ENCODE results near the gene TPSAB1. TPM values are rescaled to one million over a fixed set of nuclear protein-coding genes. Genes with fewer than 3 reads are reported as not detected.
"Not testable (repeated sequence)": the region's sequence is repeated elsewhere in the genome, so short reads cannot be mapped to it uniquely, and the experiment has no call there.

The TPSAB1 gene
- 10 to 100 TPM; 17.7 to 33.6 TPM for total RNA-seq

DNA sequence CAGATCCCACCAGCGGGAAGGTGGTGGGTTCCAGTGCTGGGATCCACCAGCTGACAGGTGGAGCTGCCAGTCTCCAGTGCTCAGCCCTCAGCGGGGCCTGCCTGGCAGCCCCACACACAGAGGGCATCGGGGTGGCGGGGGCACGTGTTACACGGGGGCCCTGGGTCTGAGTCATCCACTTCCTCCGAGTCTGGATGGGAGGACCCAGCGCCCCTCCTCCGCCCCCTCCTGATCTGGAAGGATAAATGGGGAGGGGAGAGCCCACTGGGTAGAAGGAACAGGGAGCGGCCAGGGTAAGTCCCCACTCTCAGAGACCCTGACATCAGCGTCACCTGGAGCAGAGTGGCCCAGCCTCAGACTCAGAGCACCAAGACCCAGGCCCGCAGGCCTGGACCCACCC is at the start of gene TPSAB1:
Gene TPSAB1, plus strand, starts transcription at position 270 of the 400 bp plus-strand sequence. CDS start 234 bp downstream, outside the sequence.
- DNase-seq (ENCODE audit: low spot score); H3K9me3 ChIP-seq; H3K4me1 ChIP-seq (replicated peaks); H3K27ac ChIP-seq; H3K27me3 ChIP-seq (replicated peaks; ENCODE audit: insufficient read depth); intact Hi-C loops (cut with DNase I); H3K4me3 ChIP-seq; H3K36me3 ChIP-seq: not testable (repeated sequence)
- 51% methylated on average over 5 of the region's 12 CpGs for WGBS

DNA sequence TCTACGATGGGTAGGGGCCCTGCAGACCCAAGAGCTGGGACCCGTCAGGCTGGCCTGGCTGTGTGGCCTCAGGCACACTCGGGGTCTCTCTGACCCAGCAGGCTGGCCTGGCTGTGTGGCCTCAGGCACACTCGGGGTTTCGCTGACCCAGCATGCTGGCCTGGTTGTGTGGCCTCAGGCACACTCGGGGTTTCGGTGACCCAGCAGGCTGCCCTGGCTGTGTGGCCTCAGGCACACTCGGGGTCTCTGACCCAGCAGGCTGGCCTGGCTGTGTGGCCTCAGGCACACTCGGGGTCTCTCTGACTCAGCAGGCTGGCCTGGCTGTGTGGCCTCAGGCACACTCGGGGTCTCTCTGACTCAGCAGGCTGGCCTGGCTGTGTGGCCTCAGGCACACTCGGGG is 49.7 kb upstream of the TPSAB1 start:
- H3K27ac ChIP-seq; H3K4me1 ChIP-seq (replicated peaks); H3K27me3 ChIP-seq (replicated peaks; ENCODE audit: insufficient read depth); DNase-seq (ENCODE audit: low spot score); H3K9me3 ChIP-seq; H3K4me3 ChIP-seq; intact Hi-C loops (cut with DNase I); H3K36me3 ChIP-seq: not testable (repeated sequence)
- WGBS = 92% methylated on average over 9 of the region's 11 CpGs

DNA sequence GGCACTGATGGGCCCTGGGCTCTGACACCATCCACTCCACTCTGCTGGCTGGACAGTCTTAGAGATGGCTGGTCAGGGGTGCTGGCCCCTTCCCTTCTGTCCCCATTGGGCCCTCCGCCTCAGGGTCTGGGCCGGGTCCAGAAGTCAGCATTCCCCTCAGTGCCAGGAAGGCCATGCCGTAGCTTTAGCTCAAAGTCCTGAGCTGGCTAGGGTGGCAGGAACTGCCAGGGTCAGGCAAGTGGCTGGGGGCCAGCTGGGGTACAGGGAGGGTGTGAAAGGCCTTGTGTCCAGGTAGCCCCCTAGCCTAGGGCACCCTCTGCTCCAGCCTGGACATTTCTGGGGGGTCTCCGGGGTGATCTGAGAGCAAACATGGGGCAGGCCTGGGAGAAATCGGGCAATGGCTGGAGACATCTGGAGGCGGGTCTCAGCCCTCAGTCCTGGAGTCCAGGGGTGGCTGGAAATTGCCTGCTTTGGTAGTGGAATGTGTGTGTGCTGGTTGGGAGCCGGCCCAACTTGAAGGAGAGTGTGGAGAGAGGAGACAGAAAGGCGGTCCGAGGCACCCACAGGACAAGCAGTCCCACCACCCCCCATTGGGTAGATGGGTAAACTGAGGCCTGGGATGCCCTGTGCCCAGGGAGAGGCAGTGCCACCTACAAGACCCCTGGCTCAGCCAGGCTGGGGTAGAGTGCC is 48.0 kb upstream of the TPSAB1 start:
- intact Hi-C loops (cut with DNase I) = loop anchor here (1.0 kb wide), 1 partner anchor 86 kb away; no protein-coding TSS in a partner anchor
- Histone ChIP-seq H3K4me3 (no peak overlapping the region), H3K36me3 (no peaks in the 10 kb centered on the region), H3K27me3 (replicated peaks; ENCODE audit: insufficient read depth) (no peaks in the 10 kb centered on the region), H3K4me1 (replicated peaks) (no peaks in the 10 kb centered on the region), H3K9me3 (no peaks in the 10 kb centered on the region), H3K27ac (peak overlapping the region in 1 of 2 donors; percentile 14)
- DNase-seq (ENCODE audit: low spot score) = no peak
- TF ChIP-seq POLR2A (IDR thresholded peaks at IDR 0.05) (no peak), POLR2AphosphoS5 (IDR thresholded peaks at IDR 0.05) (no peak)
- WGBS = 75% methylated on average over 9 of the region's 9 CpGs

DNA sequence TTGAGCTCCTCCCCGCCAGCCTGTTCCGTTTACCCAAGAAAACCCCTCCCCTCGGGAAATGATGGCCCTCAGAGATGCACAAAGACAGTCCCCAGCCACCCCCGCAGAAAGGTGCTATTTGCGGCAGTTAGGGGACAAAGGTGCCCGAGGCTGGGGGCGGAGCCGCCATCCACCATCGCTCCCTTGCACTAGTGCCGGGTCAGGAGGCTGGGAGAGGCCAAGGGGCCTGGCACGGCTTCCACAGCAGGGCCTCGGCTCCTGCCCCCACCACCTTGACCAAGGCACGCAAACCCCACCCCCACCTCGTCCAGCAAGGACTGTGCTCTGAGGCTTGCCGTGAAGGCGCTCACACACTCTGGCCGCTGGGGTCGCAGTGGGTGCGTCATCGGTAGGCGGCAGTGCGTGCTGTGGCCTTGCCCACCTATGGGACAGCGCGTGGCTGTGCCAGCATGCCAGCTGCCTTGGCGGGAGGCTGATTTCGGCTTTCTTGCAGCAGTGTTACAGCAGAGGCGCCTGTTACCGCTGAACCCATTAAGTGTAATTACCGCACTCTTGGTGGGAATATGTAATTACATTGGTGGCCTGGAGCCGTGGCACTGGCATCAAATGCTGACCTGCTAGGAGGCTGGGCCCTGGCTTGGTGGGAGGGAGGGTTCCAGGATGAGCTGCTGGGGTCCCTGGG is 47.2 kb upstream of the TPSAB1 start:
- H3K4me1 ChIP-seq (replicated peaks) = no peaks in the 10 kb centered on the region
- H3K27me3 ChIP-seq (replicated peaks; ENCODE audit: insufficient read depth) = no peaks in the 10 kb centered on the region
- no peak overlapping the region for H3K4me3 ChIP-seq
- no peaks in the 10 kb centered on the region for H3K36me3 ChIP-seq
- intact Hi-C loops (cut with DNase I) = loop anchor here (1.0 kb wide), 1 partner anchor 87 kb away; no protein-coding TSS in a partner anchor
- no peak overlapping the region for H3K27ac ChIP-seq
- 61% methylated on average over 30 of the region's 30 CpGs for WGBS
- H3K9me3 ChIP-seq = no peaks in the 10 kb centered on the region
- DNase-seq (ENCODE audit: low spot score) = no peak
- TF ChIP-seq, protein P1, sequence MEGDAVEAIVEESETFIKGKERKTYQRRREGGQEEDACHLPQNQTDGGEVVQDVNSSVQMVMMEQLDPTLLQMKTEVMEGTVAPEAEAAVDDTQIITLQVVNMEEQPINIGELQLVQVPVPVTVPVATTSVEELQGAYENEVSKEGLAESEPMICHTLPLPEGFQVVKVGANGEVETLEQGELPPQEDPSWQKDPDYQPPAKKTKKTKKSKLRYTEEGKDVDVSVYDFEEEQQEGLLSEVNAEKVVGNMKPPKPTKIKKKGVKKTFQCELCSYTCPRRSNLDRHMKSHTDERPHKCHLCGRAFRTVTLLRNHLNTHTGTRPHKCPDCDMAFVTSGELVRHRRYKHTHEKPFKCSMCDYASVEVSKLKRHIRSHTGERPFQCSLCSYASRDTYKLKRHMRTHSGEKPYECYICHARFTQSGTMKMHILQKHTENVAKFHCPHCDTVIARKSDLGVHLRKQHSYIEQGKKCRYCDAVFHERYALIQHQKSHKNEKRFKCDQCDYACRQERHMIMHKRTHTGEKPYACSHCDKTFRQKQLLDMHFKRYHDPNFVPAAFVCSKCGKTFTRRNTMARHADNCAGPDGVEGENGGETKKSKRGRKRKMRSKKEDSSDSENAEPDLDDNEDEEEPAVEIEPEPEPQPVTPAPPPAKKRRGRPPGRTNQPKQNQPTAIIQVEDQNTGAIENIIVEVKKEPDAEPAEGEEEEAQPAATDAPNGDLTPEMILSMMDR (IDR thresholded peaks at IDR 0.05) = no peak
- TF ChIP-seq POLR2AphosphoS5 (IDR thresholded peaks at IDR 0.05) (no peak), POLR2A (IDR thresholded peaks at IDR 0.05) (no peak)

DNA sequence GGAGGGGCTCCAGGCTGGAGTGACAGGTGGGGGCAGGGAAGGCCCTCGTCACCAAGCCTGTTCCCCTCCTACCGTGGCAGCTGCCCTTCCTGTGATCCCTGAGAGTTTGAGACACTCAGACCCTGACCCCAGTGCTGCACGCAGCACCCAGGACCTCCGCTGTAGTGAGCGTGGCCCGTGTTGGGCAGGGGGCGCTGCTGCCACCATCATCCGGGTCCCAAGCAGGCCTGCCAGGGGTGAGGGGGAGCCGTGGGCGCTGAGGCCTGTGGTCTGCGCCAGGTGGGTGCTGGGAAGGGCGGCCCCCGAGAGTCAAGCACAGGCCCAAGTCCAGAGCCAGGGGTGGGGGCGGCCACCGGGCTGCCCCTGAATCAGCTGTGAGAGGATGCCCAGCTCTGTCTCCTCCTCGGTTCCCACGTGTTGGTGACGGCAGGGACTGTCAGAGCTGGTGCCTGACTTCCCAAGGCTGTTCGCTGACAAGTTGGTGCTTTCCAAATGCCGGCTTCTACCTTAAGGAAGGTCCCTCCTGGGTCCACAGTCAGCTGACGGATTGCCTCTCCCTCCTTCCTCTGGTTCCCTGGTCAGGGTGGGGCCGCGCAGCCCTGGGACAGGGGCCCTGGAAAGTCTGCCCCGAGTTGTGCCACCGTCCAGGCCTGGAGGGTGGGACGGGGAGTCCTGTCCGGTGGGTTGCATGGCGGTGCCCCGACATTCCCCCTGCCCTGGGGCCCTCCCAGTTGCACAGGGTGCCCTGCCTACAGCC is 46.5 kb upstream of the TPSAB1 start:
- intact Hi-C loops (cut with DNase I) = loop anchor here (1.0 kb wide), 1 partner anchor 88 kb away; no protein-coding TSS in a partner anchor
- DNase-seq (ENCODE audit: low spot score) = no peak
- WGBS = 66% methylated on average over 25 of the region's 29 CpGs
- Histone ChIP-seq H3K4me3 (no peak overlapping the region), H3K27me3 (replicated peaks; ENCODE audit: insufficient read depth) (no peaks in the 10 kb centered on the region), H3K36me3 (no peaks in the 10 kb centered on the region), H3K4me1 (replicated peaks) (no peaks in the 10 kb centered on the region), H3K27ac (no peak overlapping the region), H3K9me3 (no peaks in the 10 kb centered on the region)
- TF ChIP-seq POLR2AphosphoS5 (IDR thresholded peaks at IDR 0.05) (no peak), POLR2A (IDR thresholded peaks at IDR 0.05) (no peak)
- TF ChIP-seq, protein P1 (IDR thresholded peaks at IDR 0.05) = no peak

DNA sequence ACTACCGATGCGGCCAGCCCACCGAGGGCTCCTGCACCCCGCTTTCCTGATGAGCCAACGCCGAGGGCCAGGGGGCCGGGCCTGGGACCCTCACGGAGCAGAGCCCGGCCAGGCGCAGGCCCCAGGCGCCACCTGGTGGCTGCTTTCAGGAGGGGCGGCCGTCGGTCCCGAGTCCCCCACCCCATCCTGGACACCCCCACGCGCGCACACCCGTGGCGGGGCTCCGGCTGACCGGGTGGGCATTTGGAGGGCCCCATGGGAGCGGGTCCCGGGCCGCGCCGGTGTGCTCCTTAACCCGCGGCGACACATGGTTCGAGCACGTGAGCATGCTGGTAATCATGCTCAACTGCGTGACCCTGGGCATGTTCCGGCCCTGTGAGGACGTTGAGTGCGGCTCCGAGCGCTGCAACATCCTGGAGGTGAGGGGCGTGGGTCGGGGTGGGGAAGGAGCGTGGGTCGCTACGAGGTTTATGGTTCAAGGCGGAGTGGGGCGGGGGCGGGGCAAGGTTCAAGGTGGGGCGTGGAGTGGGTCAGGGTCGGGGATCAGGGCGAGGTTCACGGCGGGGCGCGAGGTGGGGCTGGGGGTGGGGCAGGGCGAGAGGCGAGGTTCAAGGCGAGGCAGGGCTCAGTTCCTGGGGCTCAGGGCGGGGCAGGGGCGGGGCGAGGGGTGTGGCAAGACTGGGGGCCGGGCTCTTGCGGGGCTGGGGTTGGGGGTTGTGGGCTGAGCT is 45.7 kb upstream of the TPSAB1 start:
- WGBS = 46% methylated on average over 55 of the region's 61 CpGs
- no peaks in the 10 kb centered on the region for H3K36me3 ChIP-seq
- no peaks in the 10 kb centered on the region for H3K9me3 ChIP-seq
- intact Hi-C loops (cut with DNase I) = no loop called here
- no peak for DNase-seq (ENCODE audit: low spot score)
- no peaks in the 10 kb centered on the region for H3K27me3 ChIP-seq (replicated peaks; ENCODE audit: insufficient read depth)
- no peaks in the 10 kb centered on the region for H3K4me1 ChIP-seq (replicated peaks)
- no peak overlapping the region for H3K27ac ChIP-seq
- H3K4me3 ChIP-seq = no peak overlapping the region
- TF ChIP-seq POLR2A (IDR thresholded peaks at IDR 0.05) (no peak), POLR2AphosphoS5 (IDR thresholded peaks at IDR 0.05) (no peak)
- TF ChIP-seq, protein P1 (IDR thresholded peaks at IDR 0.05) = peak; percentile 81 to 88 (median 83)

Measured in prostate gland (tissue), 2 donors.